Activated effector memory CD4-positive, alpha-beta T cell treated with anti-CD3 and anti-CD28 coated beads, Interleukin-2, amount 50 U/mL, for 16 hours (primary cell): ENCODE measurements around the gene CLEC16A.

Experiments used
- DNase-seq: peaks from one replicate; pipeline ENCODE4 v3.0.0-alpha.2; 2020

CLEC16A gene

GRCh38 chr16:11183951-11184350 is 239.6 kb downstream of the CLEC16A start:
- no peak for DNase-seq

DNA sequence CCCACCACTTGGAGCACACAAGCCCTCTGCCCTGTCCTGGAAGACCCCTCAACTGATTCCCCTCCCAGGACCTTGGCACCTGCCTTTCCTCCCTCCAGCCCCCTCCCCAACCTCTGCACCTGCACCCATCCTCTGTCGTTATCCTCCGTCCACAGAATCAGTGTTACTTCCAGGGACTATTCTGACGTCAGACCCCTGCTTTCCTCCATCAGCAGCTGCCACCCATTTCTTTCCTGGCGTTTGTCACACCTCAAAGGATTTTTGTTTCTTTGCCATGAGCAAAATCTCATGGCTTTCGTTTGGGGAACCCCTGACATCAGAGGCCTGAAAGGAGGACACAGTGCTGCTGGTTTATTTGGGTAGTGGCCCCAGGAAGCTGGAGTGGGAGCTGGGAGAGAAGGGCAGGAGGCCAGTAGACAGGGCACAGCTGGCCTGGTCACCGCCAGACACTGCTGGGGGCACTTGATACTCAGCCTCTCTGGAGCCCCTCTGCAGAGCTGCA is 243.2 kb downstream of the CLEC16A start:
- DNase-seq, result no peak

DNA sequence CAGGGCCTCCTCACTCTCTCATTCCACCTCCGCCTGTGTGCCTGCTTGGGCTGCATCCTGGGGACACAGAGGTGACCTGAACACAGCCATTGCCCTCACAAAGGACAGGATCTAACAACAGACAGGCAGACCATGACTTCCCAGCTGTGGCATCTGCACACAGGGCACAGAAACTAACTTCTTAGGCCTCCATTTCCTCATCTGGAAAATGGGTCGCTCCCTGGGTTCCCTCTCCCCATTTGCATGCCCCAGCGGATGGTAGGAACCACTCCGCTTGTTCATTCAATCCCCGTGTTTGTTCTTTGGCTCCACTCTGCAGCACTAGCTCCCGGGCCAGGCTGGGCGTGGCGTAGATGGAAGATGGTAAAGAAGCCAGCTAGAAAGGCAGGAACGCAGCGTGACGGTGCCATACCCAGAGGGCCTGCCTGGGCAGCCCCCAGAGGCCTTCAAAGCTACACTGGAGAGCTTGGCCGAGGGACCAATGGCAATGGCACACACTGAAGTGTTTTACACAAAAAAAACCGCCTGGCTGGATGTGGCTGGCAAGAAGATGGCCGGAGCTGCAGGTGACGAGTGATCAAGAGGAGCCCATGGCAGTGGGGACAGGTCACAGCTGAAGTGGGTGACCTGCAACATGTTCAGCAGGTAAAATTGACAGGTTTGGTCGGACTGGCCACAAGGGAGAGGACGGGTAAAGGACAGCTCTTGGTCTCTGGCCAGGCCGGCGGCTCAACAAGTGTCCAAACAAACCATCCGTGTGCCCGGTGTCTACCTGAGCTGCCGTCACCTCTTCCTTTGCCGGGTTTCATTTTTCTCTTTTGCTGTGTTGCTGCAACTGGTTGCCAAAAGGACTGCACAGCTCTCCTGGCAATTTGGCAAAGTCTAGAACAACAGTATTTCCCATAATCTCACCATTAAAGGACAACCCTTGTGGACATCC is 244.7 kb downstream of the CLEC16A start:
- no peak for DNase-seq

DNA sequence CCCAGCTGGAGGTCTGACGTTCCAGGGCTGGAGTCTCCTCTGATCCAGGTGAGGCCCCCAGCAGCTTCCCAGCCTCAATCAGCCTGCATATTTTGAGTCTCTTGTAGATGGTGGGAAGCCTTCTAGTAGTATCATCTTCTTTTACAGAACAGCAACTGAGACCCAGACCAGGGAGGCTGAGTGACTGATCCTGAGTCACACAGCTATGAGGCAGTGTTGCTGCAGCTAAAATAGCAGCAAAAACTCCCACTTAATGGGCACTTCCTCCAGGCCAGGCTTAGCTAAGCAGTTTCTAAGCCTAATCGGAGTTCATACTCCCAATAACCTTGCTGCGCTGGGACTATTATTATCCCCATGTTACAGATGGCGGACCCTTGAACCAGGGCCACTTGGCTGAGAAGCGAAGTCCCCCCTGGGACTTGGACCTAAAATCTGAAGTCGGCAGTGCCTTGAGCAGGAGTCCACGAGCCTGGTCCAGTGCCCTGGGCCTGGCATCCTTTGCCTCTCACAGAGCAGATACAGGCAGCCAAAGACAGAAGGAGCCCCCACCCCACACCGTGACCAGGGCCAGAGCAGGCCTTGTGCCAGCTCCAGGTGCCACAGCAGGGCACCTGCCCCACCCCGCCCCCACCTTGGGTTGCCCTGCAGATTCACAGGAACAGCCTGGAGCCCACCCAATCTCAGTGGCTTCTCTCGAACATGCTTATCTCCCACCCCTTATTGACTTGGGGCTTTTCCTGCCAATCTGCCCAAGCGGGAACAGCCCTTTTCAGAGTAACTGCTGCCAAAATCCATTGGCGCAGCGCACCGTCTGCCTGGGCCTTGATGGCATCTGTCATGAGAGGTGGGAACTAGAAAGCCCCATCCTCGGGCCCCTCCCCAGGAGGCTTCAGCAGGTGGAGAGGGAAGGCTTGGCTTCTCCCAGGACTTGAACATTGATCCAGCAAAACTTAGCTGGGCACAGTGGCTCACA is 246.5 kb downstream of the CLEC16A start:
- no peak for DNase-seq

DNA sequence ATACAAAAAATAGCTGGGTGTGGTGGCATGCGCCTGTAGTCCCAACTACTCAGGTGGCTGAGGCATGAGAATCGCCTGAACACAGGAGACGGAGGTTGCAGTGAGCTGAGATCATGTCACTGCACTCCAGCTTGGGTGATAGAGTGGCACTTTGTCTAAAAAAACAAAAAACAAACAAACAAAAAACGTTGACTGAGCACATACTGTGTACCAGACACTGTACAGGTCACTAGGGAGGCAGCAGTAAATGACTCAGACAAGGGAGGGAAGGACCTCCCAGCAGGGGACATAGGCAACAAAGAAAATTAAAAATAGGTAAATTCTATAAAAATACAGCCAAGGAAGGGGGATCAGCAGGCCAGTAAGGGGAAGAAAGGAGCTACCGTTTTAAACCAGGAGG is 247.3 kb downstream of the CLEC16A start:
- no peak for DNase-seq

GRCh38 chr16:11193494-11193893 is 249.1 kb downstream of the CLEC16A start:
- DNase-seq, result no peak

GRCh38 chr16:11194913-11195312 is 250.5 kb downstream of the CLEC16A start:
- no peak for DNase-seq

DNA sequence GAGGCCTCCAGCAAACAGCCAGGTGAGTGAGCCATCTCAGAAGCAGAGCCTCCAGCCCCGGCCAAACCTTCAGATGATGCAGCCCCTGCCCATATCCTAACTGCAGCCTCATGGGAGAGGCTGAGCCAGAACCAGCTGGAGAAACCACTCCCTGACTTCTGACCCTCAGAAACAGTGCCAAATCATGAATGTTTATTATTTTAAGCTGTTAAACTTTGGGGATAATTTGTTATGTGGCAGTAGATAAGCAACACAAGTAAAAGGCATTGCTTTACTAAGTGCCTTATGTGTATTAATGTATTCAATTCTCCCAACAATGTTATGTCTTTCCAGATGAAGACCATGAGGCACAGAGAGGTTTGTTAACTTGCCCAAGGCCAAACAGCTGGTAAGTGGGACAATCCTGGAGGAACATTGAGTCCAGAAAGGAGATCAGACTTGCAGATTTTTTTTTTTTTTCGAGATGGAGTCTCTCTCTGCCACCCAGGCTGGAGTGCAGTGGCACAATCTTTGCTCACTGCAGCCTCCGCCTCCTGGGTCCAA is 252.0 kb downstream of the CLEC16A start:
- no peak for DNase-seq

DNA sequence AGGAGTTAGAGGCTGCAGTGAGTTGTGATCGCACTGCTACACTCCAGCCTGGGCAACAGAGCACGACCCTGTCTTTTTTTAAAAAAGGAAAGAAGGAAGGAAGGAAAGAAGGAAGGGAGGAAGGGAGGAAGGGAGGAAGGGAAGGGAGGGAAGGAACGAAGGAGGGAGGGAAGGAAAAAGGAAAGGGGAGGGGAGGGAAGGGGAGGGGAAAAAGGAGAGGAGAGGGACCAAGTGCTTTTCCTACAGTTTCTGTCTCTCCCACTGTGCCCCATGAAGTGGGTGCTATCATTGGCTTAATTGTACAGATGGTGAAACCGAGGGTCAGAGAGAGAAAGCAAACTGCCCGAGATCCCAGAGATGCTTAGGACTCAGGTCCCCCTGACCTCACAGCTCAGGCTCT is 254.0 kb downstream of the CLEC16A start:
- no peak for DNase-seq

DNA sequence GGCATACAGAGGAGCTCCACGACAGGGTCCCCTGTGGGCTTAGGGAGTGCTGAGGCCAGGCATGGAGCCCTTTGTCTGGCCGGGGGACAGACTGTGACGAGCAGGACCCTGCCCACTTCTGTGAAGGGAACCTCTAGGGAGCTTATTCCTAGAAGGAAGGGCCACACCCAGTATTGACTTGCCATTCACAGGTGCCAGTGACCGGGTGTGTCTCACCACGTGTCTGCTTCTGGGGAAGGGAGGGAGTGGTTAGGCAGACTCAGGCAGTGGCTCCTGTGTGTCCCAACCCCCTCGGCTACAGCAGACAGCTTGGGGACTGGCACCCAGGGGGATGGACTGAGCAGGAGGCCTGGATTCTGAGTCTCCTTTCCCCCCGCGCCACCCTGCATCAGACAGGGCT is 254.5 kb downstream of the CLEC16A start:
- no peak for DNase-seq

GRCh38 chr16:11200592-11200991 is 256.2 kb downstream of the CLEC16A start:
- no peak for DNase-seq

- DNase-seq, result no peak
Observed at GRCh38 chr16:11201498-11202259, 257.3 kb downstream of the CLEC16A start.

DNA sequence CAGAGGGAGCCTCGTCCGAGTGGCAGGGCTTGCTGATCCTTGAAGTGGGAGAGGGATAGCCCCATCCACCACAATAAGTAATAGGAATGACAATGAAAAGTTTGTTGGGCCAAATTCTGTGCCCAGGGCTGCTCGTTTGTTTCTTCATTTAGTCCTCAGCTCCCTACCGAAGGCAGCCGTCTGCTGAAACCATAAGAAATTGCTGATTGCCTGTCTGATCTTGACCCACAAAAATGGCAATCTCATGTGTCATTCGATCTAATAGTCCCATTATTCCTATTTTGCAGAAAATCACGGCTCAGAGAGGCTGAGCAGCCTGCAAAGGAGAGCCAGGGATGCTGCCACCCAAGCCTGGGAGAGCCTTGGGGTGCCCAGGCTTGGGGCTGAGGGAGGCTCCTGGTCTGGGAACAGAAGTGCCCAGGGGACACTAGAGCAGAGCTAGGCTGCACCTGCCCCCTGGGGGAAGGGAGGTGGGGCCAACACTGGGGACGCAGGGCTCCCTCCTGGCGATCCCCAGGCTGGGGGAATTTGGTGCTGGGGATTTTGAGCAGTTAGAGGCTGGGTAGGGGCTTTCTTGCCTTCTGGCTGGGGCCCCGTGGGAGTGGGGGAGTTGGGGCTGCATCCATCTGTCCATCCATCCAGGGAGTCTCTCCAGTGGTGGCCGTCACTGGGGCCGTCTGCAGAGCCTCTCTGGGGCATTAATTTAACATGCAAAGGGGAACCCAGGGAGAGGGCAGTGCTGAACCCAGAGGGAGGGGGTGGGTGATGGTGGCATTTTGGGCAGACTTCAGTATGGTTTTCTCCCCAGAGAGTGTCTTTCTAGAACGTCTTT is 258.1 kb downstream of the CLEC16A start:
- DNase-seq, result no peak

DNA sequence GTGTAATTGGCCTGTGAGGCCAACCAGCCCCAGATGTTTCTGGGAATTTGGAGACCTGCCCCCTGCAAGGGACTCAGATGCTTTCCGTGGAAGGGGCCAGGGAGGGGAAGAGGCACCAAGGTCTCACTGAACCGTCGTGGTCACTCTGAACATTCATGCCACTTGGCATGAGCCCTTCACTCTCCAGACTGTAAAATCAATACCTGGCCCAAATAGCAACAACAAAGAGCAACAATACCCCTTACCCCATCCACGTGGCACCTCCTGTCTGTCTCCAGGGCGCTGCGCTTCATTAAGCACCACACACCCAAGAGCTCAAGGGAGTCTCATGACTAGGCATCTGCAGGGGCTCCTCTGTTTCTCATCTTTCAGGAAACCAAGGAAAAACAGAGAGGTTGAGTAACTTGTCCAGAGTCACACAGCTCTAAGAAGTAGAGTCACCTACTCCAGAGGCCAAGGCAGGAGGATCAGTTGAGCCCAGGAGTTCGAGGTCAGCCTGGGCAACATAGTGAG is 258.8 kb downstream of the CLEC16A start:
- no peak for DNase-seq

- no peak for DNase-seq
Observed at GRCh38 chr16:11204513-11205047, 260.2 kb downstream of the CLEC16A start.

- no peak for DNase-seq
Observed at GRCh38 chr16:11205065-11205699, 260.8 kb downstream of the CLEC16A start.

DNA sequence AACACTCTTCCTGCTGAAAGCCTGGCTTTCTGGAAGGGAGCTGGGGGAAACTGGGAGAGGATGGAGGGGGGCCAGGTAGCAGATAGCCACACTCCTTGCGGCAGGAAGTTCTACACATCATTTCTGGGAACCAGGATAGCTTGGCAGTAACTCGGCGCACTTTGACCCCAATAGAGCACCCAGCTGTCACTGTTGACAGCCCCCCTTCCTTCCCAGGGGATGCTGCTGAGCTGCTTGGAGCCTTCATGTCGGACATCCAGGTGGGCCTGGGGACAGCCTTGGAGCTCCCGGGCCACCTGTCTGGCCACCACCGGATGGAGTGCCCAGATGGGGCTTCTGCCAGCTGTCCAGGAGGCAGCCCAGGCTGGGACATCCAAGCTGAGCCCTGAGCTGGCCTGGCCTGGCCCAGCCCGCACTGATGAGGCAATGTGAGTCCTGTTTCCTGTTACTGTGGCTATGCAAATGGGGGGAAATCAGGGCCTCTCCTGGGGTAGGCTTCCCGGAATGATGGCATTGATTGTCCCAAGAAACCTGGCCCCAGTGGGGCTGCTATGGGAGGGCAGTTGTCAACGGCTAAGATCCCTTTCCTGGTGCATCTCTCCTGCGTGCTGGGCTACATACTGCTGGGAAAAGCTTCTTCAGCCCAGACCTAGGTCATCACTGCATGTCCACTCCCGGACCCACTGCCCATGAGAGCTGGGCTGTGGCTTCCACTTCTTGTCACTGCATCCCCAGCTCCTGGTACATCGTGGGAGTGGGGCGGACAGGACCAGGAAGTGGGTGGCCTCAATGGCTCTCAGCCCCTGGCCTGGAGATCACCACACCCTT is 261.6 kb downstream of the CLEC16A start:
- DNase-seq, result no peak

GRCh38 chr16:11207646-11208045 is 263.3 kb downstream of the CLEC16A start:
- no peak for DNase-seq

DNA sequence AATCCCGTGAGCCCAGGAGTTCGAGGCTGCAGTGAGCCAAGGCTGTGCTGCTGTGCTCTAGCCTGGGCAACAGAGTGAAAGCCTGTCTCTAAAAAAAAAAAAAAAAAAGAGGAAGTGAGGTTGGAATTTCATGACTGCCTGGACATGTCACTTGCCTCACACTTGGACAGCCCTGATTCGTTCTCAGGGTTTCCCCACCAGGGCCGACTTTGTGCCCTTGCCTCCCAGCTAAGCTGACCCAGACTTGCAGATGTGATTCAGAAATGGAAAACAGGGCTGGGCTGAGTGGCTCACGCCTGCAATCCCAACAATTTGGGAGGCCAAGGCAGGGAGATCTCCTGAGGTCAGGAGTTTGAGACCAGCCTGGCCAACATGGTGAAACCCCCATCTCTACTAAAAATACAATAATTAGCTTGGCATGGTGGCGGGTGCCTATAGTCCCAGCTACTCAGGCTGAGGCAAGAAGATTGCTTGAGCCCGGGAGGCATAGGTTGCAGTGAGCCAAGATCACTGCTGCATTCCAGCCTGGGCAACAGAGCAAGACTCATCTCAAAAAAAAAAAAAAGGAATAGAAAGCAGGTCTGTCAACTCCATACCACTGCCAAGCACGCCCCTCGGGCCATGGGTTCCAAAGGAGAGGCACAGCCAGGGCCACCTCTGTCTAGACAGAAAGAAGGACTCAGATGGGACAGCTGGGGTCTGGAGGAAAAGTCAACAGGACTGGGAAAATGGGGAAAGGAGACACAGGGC is 264.7 kb downstream of the CLEC16A start:
- no peak for DNase-seq
